Muscle layer of colon (tissue), 2 donors: ENCODE results near the gene SLC22A31.
"Not testable (repeated sequence)": the region's sequence is repeated elsewhere in the genome, so short reads cannot be mapped to it uniquely, and the experiment has no call there.

ENCODE experiments used
- H3K27ac ChIP-seq: one replicate; pipeline ENCODE4 v1.7.0; 2013; ENCODE audit warnings: low read depth, mild to moderate bottlenecking, low read length, moderate library complexity
- H3K27me3 ChIP-seq, 2 donors: one replicate each; pipeline ENCODE4 v1.7.0; 2013; ENCODE audit warnings: low read length in 2 of 2, mild to moderate bottlenecking in 2 of 2; ENCODE audit not compliant: insufficient read depth in 2 of 2, control insufficient read depth in 1 of 2
- H3K36me3 ChIP-seq: one replicate; pipeline ENCODE4 v1.7.0; 2013; ENCODE audit warnings: mild to moderate bottlenecking, low read length; ENCODE audit not compliant: insufficient read depth
- H3K4me1 ChIP-seq: one replicate; pipeline ENCODE4 v1.7.0; 2013; ENCODE audit warnings: mild to moderate bottlenecking, low read length; ENCODE audit not compliant: insufficient read depth
- H3K4me3 ChIP-seq, 2 donors: one replicate each; pipeline ENCODE4 v1.7.0; 2013; ENCODE audit warnings: low read length in 2 of 2, low read depth in 1 of 2, mild to moderate bottlenecking in 1 of 2, moderate library complexity in 1 of 2
- H3K9ac ChIP-seq: one replicate; pipeline ENCODE4 v1.7.0; 2013; ENCODE audit warnings: low read length
- H3K9me3 ChIP-seq: one replicate; pipeline ENCODE4 v1.7.0; 2013; ENCODE audit warnings: mild to moderate bottlenecking, low read length
- donor health status: abdominal sarcoma.
- donor health status: Adenocarcinoma of cecum.

The SLC22A31 gene

DNA sequence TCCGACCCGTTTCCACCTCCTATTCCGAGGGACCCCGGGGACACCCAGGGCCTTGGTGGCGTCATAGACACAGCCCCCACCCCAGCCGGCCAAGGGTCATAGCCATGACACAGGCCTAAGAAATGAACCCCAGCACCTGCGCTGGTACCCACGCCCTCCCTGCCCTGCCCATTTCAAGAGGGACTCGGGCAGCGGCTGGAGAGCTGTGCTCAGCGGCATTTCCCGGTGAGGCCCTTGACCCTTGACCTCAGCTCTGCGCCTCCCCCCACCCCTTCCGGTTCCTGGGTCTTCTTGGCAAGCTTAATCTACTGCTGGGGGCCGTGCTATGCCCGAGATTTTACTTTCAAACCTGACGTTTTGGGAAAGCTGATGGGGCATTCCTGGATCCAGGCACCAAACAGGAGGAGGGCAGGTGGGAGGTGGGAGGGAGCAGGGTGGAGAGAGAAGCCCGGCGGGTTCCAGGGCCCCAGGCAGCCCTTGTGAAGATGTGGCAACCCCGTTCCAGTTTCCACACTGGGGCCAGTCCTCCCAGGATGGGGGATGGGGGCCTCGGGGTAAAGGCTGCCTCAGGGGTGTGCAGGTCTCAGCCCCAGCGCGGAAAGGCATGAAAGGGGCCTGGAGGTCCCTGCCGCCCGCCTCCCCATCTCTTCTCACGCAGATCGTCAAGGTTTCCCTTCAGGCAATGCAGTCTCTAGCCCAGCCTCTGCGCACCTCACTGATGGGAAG lies at the start of gene SLC22A31:
SLC22A31 (minus strand) TSS at position 414 of the 726 bp plus-strand sequence; CDS start at position 378, 36 bp downstream.
- Histone ChIP-seq H3K27ac (no peak within 1 kb of the TSS), H3K4me3 (no peak within 1 kb of the TSS), H3K27me3 (peaks cover 20 to 48% of the 10 kb centered on the region in 2 donors), H3K9me3 (no peaks in the 10 kb centered on the region), H3K36me3 (no peaks in the 10 kb centered on the region), H3K4me1 (no peaks in the 10 kb centered on the region), H3K9ac (no peak within 1 kb of the TSS)

DNA sequence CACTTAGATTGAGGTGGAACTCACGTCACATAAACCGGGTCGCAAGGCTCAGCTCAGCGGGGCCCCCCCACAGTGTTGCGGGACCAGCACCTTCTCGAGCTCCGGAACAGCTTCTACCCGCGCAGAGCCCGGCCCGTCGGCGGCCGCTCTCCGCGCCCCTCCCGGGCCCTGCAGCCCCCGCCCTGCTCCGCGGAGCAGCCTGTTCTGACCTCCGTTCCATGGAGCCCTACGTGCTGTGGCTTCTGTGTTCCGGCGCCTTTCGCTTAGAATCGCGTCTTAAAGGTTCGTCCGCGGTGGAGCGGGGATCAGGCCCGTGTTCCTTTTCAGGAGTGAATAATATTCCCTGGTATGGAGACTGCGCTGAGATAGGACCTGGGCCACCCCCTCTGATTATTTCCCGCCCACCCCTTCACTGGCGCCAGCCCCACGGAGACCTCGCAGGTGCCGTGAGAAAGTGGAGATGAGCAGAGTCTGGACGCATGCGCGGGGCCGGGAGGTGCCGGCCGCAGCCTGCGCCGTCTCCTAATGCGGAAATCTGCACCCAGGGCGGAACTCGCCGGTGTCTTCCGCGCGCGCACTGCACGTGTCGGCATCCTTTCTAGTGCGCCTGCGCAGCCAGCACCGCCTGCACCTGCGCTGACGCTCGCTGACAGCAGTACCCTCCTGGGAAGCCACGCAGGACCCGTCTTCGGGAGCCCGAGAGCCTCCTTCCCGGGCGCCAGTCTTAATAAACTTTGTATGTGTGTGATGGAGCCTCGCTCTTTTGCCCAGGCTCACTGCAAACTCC lies 48.1 kb upstream of the SLC22A31 start:
- H3K4me1 ChIP-seq = no peaks in the 10 kb centered on the region
- H3K36me3 ChIP-seq = no peaks in the 10 kb centered on the region
- H3K9me3 ChIP-seq = no peaks in the 10 kb centered on the region
- no peak overlapping the region for H3K4me3 ChIP-seq
- no peak overlapping the region for H3K9ac ChIP-seq
- peaks cover 0 to 8% of the 10 kb centered on the region in 2 donors for H3K27me3 ChIP-seq
- no peak overlapping the region for H3K27ac ChIP-seq

DNA sequence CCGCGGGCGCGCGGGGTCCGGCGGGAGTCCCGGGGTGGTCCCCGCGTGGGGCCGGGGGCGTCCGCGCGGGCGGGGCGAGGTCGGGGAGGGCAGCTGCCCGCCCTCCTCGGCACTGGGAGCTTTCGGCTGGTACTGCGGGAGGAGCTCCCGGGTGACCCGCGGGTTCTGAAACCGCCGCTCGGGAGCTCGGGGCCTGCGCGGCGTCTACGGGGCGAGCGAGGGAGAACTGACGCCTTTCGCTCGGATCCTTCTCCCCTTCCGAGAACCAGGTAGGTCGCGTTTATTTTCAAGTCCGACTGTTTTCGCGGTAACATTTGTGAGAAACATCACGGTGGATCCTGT lies 47.4 kb upstream of the SLC22A31 start:
- not testable (repeated sequence) for H3K4me1 ChIP-seq, H3K27ac ChIP-seq, H3K9ac ChIP-seq

DNA sequence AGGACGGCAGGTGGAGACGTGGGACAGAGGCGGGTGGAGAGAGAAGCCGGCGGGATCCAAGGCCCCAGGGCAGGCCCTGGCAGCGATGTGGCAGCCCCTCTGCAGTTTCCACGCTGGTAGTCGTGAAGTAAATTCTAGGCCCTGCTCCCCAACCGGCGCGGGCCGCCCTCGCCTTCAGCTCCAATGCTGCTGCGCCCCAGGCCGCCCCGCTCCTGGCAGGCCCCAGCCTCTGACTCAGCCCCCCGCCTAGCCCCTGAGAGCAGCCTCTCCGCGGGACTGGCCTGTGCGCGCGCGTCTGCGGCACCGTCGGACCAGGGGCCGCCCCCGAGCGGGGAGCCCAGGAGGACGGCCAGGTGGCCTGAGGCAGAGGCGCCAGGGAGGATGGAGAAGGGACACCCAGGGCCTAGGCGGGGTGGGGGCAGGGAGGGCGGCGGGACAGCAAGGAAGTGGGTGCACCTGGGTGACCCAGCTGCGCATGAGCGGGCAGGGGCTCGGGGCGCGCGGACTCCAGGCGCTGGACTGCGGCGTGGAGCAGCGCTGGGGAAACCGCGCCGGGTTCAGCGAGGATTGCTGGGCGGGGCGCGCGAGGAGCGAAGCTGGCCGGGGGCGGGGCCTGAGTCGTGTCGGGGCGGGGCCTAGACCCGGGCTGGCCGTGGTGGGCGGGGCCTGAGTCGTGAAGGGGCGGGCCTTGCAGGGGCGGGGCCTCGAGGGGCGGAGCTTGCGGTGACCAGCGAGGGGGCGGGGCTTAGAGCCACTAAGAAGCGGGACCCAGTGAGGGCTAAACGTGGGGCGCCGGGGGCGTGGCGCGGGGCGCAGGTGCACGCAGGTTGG lies 46.8 kb upstream of the SLC22A31 start:
- Histone ChIP-seq H3K36me3 (no peaks in the 10 kb centered on the region), H3K9ac (no peak overlapping the region), H3K27me3 (peaks cover 0 to 8% of the 10 kb centered on the region in 2 donors), H3K9me3 (no peaks in the 10 kb centered on the region), H3K27ac (no peak overlapping the region), H3K4me3 (peak overlapping the region; percentile 42 to 50), H3K4me1 (no peaks in the 10 kb centered on the region)

More for the DNA sequence above, 47.4 kb upstream of the SLC22A31 start:
- H3K36me3 ChIP-seq, H3K27me3 ChIP-seq, H3K9me3 ChIP-seq: not testable (repeated sequence)
- H3K4me3 ChIP-seq = peak overlapping the region in 1 of 2 donors; percentile 20

DNA sequence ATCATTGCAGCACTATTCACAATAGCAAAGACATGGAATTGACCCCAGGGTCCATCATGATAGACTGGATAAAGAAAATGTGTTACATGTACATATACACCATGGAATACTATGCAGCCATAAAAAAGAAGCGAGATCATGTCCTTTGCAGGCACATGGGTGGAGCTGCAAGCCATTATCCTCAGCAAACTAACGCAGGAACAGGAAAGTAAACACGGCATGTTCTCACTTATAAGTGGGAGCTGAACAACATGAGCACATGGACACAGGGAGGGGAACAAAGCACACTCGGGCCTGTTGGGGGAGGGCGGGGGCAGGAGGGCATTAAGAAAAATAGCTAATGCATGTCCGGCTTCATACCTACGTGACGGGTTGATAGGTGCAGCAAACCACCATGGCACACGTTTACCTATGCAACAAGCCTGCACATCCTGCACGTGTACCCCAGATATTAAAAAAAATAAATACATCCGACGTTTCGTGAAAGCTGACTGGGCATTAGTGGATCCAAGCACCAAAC lies 46.1 kb upstream of the SLC22A31 start:
- Histone ChIP-seq H3K4me3 (peak overlapping the region in 1 of 2 donors; percentile 50), H3K27ac (no peak overlapping the region), H3K36me3 (no peaks in the 10 kb centered on the region), H3K4me1 (no peaks in the 10 kb centered on the region), H3K27me3 (peaks cover 0 to 8% of the 10 kb centered on the region in 2 donors), H3K9ac (no peak overlapping the region), H3K9me3 (no peaks in the 10 kb centered on the region)

DNA sequence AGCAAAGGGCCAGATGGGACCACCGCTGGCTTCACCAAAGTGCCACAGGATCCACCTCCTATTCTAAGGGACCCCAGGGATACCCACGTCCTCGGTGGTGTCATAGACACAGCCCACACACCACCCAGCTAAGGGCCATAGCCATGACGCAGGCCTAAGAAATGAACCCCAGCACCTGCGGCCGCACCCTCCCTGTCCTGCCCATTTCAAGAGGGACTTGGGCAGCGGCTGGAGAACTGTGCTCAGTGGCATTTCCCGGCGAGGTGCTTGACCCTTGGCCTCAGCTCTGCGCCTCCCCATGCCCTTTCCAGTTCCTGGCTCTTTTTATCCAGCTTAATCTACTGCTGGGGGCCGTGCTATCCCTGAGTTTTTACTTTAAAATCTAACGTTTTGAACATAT lies 44.4 kb upstream of the SLC22A31 start:
- Histone ChIP-seq H3K27me3 (peaks cover 0 to 8% of the 10 kb centered on the region in 2 donors), H3K4me3 (no peak overlapping the region), H3K4me1 (no peaks in the 10 kb centered on the region), H3K36me3 (no peaks in the 10 kb centered on the region), H3K9ac (no peak overlapping the region), H3K9me3 (no peaks in the 10 kb centered on the region), H3K27ac (no peak overlapping the region)

DNA sequence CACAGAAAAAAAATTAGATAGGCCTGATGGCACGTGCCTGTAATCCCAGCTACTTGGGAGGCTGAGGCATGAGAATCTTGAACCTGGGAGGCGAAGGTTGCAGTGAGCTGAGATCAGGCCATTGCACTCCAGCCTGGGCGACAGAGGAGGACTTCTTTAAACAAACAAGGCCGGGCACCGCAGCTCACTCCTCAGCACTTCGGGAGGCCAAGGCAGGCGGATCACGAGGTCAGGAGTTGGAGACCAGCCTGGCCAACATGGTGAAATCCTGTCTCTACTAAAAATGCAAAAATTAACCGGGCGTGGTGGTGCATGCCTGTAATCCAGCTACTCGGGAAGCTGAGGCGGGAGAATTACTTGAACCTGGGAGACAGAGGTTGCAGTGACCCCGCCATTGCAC lies 43.9 kb upstream of the SLC22A31 start:
- H3K4me1 ChIP-seq, H3K4me3 ChIP-seq, H3K27ac ChIP-seq, H3K9ac ChIP-seq, H3K27me3 ChIP-seq, H3K36me3 ChIP-seq, H3K9me3 ChIP-seq: not testable (repeated sequence)

DNA sequence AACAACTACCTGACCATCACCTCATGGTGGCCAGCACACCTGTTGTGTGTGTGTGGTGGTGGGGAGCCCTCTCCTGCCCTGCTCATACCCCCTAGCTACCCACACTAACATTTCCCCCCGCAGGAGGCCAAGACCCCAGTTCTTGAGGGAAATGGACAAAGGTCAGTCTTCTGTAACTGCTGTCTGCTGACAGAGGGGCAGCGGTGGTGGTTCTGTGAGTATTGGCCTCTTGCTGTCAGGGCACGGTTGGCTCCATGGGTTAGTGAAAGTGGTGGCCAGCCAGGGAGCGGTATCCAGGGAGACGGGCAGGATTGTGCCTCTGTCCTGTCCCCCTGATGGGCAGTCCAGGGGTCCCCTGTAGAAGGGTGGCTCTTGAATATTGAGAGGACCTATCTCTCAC lies 43.3 kb upstream of the SLC22A31 start:
- H3K9ac ChIP-seq = no peak overlapping the region
- H3K27me3 ChIP-seq = peaks cover 0 to 8% of the 10 kb centered on the region in 2 donors
- no peak overlapping the region for H3K27ac ChIP-seq
- H3K36me3 ChIP-seq = no peaks in the 10 kb centered on the region
- H3K4me3 ChIP-seq = no peak overlapping the region
- H3K9me3 ChIP-seq = no peaks in the 10 kb centered on the region
- H3K4me1 ChIP-seq = no peaks in the 10 kb centered on the region

DNA sequence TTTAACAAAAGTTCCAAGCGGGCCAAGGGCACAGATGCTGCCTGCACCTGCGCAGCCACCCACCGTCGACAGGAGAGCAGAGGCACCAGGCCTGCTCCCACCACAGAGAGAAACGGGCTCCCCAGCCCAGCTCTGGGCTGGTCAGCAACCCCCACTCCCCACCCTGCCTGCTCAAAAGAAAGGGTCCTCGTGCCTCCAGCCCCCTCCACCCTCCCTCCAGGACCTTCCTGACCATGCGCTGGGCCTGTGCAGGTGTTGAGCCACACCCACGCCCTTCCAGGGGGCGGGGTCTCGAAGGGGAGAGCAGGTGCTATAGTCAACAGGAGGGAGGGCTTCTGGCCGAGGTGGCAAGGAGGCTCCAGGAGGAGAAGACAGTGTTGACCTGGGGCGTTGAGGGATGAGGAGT lies 42.5 kb upstream of the SLC22A31 start:
- H3K9me3 ChIP-seq = no peaks in the 10 kb centered on the region
- H3K27me3 ChIP-seq = peaks cover 0 to 8% of the 10 kb centered on the region in 2 donors

DNA sequence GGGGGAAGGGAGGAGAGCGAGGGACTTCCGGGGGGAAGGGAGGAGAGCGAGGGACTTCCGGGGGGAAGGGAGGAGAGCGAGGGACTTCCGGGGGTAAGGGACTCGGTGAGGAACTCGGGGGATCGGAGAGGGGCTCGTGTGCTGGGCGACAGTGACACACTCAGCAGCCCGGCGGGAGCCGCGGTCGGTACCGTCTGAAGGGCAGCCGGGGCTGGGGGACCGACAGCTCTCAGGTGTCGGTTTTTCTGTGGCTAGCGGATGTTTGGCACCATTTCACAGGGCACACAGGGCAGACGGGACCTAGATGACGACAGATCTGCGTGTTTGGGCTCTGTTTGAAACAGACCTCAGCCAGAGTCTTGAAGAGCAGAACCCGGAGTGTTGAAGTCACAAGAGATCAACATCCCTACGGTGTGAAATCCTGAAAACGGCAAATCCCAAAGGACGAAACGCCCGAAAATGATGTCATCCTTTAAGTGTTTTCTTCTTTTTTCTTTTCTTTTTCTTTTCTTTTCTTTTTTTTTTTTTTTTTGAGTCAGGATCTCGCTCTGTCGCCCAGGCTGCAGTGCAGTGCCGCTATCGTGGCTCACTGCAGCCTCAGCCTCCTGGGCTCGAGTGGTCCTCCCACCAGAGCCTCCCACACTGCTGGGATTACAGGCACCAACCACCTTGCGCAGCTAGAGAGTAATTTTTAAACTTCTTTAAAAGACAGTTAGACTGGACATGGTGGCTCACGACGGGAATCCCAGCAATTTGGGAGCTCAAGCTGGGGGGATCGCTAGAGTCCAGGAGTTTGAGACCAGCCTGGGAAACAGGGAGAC lies 41.1 kb upstream of the SLC22A31 start:
- H3K27me3 ChIP-seq = peaks cover 0 to 1% of the 10 kb centered on the region in 2 donors
- no peaks in the 10 kb centered on the region for H3K4me1 ChIP-seq
- H3K9ac ChIP-seq = peak overlapping the region; percentile 85
- H3K36me3 ChIP-seq = no peaks in the 10 kb centered on the region
- H3K27ac ChIP-seq = peak overlapping the region; percentile 59
- peak overlapping the region; percentile 79 for H3K4me3 ChIP-seq
- H3K9me3 ChIP-seq = no peaks in the 10 kb centered on the region

More for the DNA sequence above, 42.5 kb upstream of the SLC22A31 start:
- H3K4me1 ChIP-seq = no peaks in the 10 kb centered on the region
- H3K36me3 ChIP-seq = no peaks in the 10 kb centered on the region
- H3K4me3 ChIP-seq = no peak overlapping the region
- no peak overlapping the region for H3K27ac ChIP-seq
- H3K9ac ChIP-seq = no peak overlapping the region
